ENCODE data around the gene LRCOL1. TPM values are rescaled to one million over a fixed set of nuclear protein-coding genes. Genes with fewer than 3 reads are reported as not detected.

Gene LRCOL1
- total and polyA plus RNA-seq, 2 experiments from 2014 or later: 1.7 TPM; not detected in 1

DNA sequence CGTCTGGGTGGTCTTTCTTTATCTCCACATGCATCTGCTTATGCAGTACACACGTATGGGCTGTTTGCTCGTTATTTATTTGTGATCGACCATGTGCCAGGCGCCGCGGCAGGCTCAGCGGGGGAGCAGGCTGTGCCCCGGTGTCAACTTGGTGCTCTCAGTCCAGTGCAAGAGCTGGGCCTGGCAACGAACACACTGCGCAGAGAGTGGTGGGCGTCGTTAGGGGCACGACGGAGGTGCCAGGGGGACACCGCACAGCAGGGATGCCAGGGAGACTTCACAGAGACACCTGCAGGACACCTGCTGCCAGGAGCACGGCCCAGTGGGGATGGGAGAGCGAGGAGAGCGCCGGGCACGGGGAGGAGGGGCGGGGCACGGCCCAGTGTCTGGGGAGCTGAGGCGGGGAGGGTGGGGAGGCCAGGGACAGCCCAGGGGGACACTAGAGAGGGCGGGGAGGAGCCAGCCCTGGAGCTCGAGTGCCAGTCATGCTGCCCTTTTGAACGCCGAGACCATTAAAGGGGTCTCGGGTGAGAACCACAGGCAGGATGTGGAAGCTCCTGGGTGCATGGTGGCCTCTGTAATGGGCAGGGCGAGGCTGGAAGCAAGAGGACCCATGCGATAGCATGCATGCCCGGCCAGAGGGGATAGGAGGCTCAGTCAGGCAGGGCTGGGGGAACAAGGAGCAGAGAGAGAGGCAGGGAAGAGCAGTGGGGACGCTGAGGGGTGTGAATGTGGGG lies 652 bp upstream of the LRCOL1 start:
- DNase-seq (ENCODE audit: low spot score) (no peak), ATAC-seq (no peak)
- Histone ChIP-seq H3K4me1 (ENCODE audit: insufficient read depth) (no peaks in the 10 kb centered on the region), H3K27me3 (ENCODE audit: insufficient read depth) (peaks cover 94% of the 10 kb centered on the region), H3K4me2 (no peak overlapping the region), H3K79me2 (replicated peaks; ENCODE audit: insufficient read depth) (no peaks in the 10 kb centered on the region), H3K27ac (ENCODE audit: low read depth) (no peak overlapping the region), H3F3A (replicated peaks; ENCODE audit: low read depth) (0 out of 2 replicates have a peak, but pooled peaks cover 4% of the 10 kb centered on the region), H3K36me3 (ENCODE audit: insufficient read depth) (no peaks in the 10 kb centered on the region), H3K9me2 (ENCODE audit: insufficient read depth) (no peaks in the 10 kb centered on the region), H3K4me3 (no peak overlapping the region), H2AFZ (no peak overlapping the region), H4K20me1 (replicated peaks; ENCODE audit: insufficient read depth) (no peaks in the 10 kb centered on the region)
- Mint-ChIP-seq H3K36me3 (ENCODE audit: low read depth) (peaks cover 3% of the 10 kb centered on the region; the same call in 1 of the 3 replicates), H3K27me3 (ENCODE audit: insufficient read depth, low read depth, poor library complexity) (peaks cover 90% of the 10 kb centered on the region), H3K4me1 (no peaks in the 10 kb centered on the region), H3K9me3 (peaks cover 30% of the 10 kb centered on the region), H3K27ac (no peak overlapping the region), H3K4me3 (no peak overlapping the region)
- TF ChIP-seq, protein P1, sequence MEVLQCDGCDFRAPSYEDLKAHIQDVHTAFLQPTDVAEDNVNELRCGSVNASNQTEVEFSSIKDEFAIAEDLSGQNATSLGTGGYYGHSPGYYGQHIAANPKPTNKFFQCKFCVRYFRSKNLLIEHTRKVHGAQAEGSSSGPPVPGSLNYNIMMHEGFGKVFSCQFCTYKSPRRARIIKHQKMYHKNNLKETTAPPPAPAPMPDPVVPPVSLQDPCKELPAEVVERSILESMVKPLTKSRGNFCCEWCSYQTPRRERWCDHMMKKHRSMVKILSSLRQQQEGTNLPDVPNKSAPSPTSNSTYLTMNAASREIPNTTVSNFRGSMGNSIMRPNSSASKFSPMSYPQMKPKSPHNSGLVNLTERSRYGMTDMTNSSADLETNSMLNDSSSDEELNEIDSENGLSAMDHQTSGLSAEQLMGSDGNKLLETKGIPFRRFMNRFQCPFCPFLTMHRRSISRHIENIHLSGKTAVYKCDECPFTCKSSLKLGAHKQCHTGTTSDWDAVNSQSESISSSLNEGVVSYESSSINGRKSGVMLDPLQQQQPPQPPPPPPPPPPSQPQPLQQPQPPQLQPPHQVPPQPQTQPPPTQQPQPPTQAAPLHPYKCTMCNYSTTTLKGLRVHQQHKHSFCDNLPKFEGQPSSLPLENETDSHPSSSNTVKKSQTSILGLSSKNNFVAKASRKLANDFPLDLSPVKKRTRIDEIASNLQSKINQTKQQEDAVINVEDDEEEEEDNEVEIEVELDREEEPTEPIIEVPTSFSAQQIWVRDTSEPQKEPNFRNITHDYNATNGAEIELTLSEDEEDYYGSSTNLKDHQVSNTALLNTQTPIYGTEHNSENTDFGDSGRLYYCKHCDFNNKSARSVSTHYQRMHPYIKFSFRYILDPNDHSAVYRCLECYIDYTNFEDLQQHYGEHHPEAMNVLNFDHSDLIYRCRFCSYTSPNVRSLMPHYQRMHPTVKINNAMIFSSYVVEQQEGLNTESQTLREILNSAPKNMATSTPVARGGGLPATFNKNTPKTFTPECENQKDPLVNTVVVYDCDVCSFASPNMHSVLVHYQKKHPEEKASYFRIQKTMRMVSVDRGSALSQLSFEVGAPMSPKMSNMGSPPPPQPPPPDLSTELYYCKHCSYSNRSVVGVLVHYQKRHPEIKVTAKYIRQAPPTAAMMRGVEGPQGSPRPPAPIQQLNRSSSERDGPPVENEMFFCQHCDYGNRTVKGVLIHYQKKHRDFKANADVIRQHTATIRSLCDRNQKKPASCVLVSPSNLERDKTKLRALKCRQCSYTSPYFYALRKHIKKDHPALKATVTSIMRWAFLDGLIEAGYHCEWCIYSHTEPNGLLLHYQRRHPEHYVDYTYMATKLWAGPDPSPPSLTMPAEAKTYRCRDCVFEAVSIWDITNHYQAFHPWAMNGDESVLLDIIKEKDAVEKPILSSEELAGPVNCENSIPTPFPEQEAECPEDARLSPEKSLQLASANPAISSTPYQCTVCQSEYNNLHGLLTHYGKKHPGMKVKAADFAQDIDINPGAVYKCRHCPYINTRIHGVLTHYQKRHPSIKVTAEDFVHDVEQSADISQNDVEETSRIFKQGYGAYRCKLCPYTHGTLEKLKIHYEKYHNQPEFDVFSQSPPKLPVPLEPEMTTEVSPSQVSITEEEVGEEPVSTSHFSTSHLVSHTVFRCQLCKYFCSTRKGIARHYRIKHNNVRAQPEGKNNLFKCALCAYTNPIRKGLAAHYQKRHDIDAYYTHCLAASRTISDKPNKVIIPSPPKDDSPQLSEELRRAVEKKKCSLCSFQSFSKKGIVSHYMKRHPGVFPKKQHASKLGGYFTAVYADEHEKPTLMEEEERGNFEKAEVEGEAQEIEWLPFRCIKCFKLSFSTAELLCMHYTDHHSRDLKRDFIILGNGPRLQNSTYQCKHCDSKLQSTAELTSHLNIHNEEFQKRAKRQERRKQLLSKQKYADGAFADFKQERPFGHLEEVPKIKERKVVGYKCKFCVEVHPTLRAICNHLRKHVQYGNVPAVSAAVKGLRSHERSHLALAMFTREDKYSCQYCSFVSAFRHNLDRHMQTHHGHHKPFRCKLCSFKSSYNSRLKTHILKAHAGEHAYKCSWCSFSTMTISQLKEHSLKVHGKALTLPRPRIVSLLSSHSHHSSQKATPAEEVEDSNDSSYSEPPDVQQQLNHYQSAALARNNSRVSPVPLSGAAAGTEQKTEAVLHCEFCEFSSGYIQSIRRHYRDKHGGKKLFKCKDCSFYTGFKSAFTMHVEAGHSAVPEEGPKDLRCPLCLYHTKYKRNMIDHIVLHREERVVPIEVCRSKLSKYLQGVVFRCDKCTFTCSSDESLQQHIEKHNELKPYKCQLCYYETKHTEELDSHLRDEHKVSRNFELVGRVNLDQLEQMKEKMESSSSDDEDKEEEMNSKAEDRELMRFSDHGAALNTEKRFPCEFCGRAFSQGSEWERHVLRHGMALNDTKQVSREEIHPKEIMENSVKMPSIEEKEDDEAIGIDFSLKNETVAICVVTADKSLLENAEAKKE (CRISPR knock-in tag; IDR thresholded peaks at IDR 0.05): no peak
- TF ChIP-seq NANOG (IDR thresholded peaks at IDR 0.05; ENCODE audit: borderline replicate concordance): no peak
- TF ChIP-seq STAT1 (IDR thresholded peaks at IDR 0.05; ENCODE audit: unreplicated experiment): no peak
- no peak for TF ChIP-seq EZH2 (IDR thresholded peaks at IDR 0.05; ENCODE audit: low read depth, unreplicated experiment)
- no peak for TF ChIP-seq ZNF114 (CRISPR knock-in tag; IDR thresholded peaks at IDR 0.05)
- TF ChIP-seq, protein P2, sequence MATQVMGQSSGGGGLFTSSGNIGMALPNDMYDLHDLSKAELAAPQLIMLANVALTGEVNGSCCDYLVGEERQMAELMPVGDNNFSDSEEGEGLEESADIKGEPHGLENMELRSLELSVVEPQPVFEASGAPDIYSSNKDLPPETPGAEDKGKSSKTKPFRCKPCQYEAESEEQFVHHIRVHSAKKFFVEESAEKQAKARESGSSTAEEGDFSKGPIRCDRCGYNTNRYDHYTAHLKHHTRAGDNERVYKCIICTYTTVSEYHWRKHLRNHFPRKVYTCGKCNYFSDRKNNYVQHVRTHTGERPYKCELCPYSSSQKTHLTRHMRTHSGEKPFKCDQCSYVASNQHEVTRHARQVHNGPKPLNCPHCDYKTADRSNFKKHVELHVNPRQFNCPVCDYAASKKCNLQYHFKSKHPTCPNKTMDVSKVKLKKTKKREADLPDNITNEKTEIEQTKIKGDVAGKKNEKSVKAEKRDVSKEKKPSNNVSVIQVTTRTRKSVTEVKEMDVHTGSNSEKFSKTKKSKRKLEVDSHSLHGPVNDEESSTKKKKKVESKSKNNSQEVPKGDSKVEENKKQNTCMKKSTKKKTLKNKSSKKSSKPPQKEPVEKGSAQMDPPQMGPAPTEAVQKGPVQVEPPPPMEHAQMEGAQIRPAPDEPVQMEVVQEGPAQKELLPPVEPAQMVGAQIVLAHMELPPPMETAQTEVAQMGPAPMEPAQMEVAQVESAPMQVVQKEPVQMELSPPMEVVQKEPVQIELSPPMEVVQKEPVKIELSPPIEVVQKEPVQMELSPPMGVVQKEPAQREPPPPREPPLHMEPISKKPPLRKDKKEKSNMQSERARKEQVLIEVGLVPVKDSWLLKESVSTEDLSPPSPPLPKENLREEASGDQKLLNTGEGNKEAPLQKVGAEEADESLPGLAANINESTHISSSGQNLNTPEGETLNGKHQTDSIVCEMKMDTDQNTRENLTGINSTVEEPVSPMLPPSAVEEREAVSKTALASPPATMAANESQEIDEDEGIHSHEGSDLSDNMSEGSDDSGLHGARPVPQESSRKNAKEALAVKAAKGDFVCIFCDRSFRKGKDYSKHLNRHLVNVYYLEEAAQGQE (IDR thresholded peaks at IDR 0.05; ENCODE audit: unreplicated experiment): no peak
- TF ChIP-seq CREB1 (CRISPR knock-in tag; IDR thresholded peaks at IDR 0.05; ENCODE audit: low read depth): no peak
- TF ChIP-seq EZH2phosphoT487 (IDR thresholded peaks at IDR 0.05; ENCODE audit: unreplicated experiment): no peak
- TF ChIP-seq, protein P3, sequence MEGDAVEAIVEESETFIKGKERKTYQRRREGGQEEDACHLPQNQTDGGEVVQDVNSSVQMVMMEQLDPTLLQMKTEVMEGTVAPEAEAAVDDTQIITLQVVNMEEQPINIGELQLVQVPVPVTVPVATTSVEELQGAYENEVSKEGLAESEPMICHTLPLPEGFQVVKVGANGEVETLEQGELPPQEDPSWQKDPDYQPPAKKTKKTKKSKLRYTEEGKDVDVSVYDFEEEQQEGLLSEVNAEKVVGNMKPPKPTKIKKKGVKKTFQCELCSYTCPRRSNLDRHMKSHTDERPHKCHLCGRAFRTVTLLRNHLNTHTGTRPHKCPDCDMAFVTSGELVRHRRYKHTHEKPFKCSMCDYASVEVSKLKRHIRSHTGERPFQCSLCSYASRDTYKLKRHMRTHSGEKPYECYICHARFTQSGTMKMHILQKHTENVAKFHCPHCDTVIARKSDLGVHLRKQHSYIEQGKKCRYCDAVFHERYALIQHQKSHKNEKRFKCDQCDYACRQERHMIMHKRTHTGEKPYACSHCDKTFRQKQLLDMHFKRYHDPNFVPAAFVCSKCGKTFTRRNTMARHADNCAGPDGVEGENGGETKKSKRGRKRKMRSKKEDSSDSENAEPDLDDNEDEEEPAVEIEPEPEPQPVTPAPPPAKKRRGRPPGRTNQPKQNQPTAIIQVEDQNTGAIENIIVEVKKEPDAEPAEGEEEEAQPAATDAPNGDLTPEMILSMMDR (conservative IDR thresholded peaks at IDR 0.05; ENCODE audit: low read depth in 2 of 2): no peak
- TF ChIP-seq POLR2AphosphoS5 (IDR thresholded peaks at IDR 0.05; ENCODE audit: low read depth): no peak
- no peak for TF ChIP-seq JUNB (IDR thresholded peaks at IDR 0.05; ENCODE audit: unreplicated experiment)
